HepG2 (cell line): Measurements from ENCODE around the gene CMTM1. TPM values are rescaled to one million over a fixed set of nuclear protein-coding genes. Genes with fewer than 3 reads are reported as not detected.

Experiments
- AKAP8 ChIP-seq: sonication (generic); formaldehyde crosslinking; IDR thresholded peaks from 2 replicates; pipeline ENCODE4 v1.5.1; 2020; ENCODE audit warnings: mild to moderate bottlenecking, missing genetic modification reagents
- DR1 ChIP-seq: sonication (generic); formaldehyde crosslinking; IDR thresholded peaks from 2 replicates; pipeline ENCODE4 v1.8.0; 2021; ENCODE audit warnings: mild to moderate bottlenecking, missing genetic modification reagents, inconsistent platforms
- EED ChIP-seq: sonication (generic); formaldehyde crosslinking; IDR thresholded peaks from 2 replicates; pipeline ENCODE4 v1.5.0; 2020; ENCODE audit warnings: mild to moderate bottlenecking, missing genetic modification reagents
- GABPB1 ChIP-seq: IDR thresholded peaks from 2 replicates; pipeline ENCODE4 v1.6.1; 2016; ENCODE audit warnings: mild to moderate bottlenecking, missing genetic modification reagents, moderate library complexity, missing compliant biosample characterization
- GATA4 ChIP-seq: sonication (generic); IDR thresholded peaks from 2 replicates; pipeline ENCODE4 v1.6.1; 2016; ENCODE audit warnings: antibody characterized with exemption, low read depth, borderline replicate concordance
- HNF1A ChIP-seq, 2 experiments: sonication (generic) in 1 of 2; formaldehyde crosslinking in 1 of 2; IDR thresholded peaks; 2 replicates each; pipeline versions ENCODE4 v1.4.0 to v1.6.1; 2016 to 2020; ENCODE audit warnings: borderline replicate concordance in 1 of 2, low read depth in 1 of 2, mild to moderate bottlenecking in 1 of 2, missing genetic modification reagents in 1 of 2
- HNRNPK ChIP-seq: fragments of 200-400 bp; formaldehyde crosslinking; IDR thresholded peaks from 2 replicates; pipeline ENCODE4 v1.6.1; 2018; ENCODE audit warnings: low read length, low read depth, moderate library complexity, mild to moderate bottlenecking; ENCODE audit not compliant: poor library complexity, severe bottlenecking
- JUN ChIP-seq: sonication (generic); formaldehyde crosslinking; IDR thresholded peaks from 2 replicates; pipeline ENCODE4 v1.4.0; 2020; ENCODE audit warnings: mild to moderate bottlenecking, missing genetic modification reagents
- MAX ChIP-seq: IDR thresholded peaks from 2 replicates; pipeline ENCODE4 v1.6.1; 2012; ENCODE audit warnings: inconsistent platforms
- MED1 ChIP-seq: sonication (generic); formaldehyde crosslinking; IDR thresholded peaks from 2 replicates; pipeline ENCODE4 v1.4.0; 2020; ENCODE audit warnings: missing genetic modification reagents
- NCOA1 ChIP-seq: sonication (generic); formaldehyde crosslinking; IDR thresholded peaks from 2 replicates; pipeline ENCODE4 v1.9.0; 2021; ENCODE audit warnings: missing genetic modification reagents
- NR2C2 ChIP-seq: sonication (generic); formaldehyde crosslinking; IDR thresholded peaks from 2 replicates; pipeline ENCODE4 v1.4.0; 2020; ENCODE audit warnings: missing genetic modification reagents, mild to moderate bottlenecking, moderate library complexity, borderline replicate concordance
- RBFOX2 ChIP-seq: fragments of 200-400 bp; formaldehyde crosslinking; IDR thresholded peaks from 2 replicates; pipeline ENCODE4 v1.6.1; 2017; ENCODE audit warnings: low read depth, mild to moderate bottlenecking, low read length
- SALL2 ChIP-seq: sonication (generic); formaldehyde crosslinking; IDR thresholded peaks from 2 replicates; pipeline ENCODE4 v1.8.1; 2023; ENCODE audit warnings: mild to moderate bottlenecking, missing genetic modification reagents, inconsistent platforms
- SP1 ChIP-seq, 2 experiments: fragments of 450-650 bp in 1 of 2; sonication (generic) in 1 of 2; formaldehyde crosslinking in 1 of 2; IDR thresholded peaks; 2 replicates each; pipeline versions ENCODE4 v1.4.0 to v1.6.1; 2016 to 2020; ENCODE audit warnings: missing genetic modification reagents in 1 of 2
- ZNF543 ChIP-seq: sonication (generic); formaldehyde crosslinking; IDR thresholded peaks from 2 replicates; pipeline ENCODE4 v1.4.0; 2020; ENCODE audit warnings: mild to moderate bottlenecking, missing genetic modification reagents
- ZNF567 ChIP-seq: sonication (generic); formaldehyde crosslinking; IDR thresholded peaks from 2 replicates; pipeline ENCODE4 v1.8.1; 2023; ENCODE audit warnings: mild to moderate bottlenecking, missing genetic modification reagents, borderline replicate concordance
- ZNF780A ChIP-seq: sonication (generic); formaldehyde crosslinking; IDR thresholded peaks from 2 replicates; pipeline ENCODE4 v1.8.0; 2022; ENCODE audit warnings: mild to moderate bottlenecking, missing genetic modification reagents, moderate library complexity
- polyA plus RNA-seq, 8 experiments: library from polyadenylated mRNA; depleted of rRNA in 3 of 8; stranded (reverse) in 7 of 8; unstranded in 1 of 8; fragments of >200 nt; fragmentation: Illumina TruSeq in 4 of 8; extraction: Trizol in 4 of 8; gene quantifications; 2 replicates each; pipeline versions ENCODE4 v1.2.1 to v1.2.3, GENCODE V29; 2011 to 2016; ENCODE audit warnings: low read depth in 4 of 8, missing spikeins in 1 of 8, mixed read lengths in 1 of 8; ENCODE audit not compliant: insufficient read depth in 1 of 8
- total RNA-seq, 5 experiments: library from RNA; depleted of rRNA; stranded (reverse); fragments of >200 nt; fragmentation: Illumina TruSeq; extraction: Trizol; gene quantifications; 2 replicates each; pipeline ENCODE4 v1.2.3, GENCODE V29; 2016; ENCODE audit warnings: low read depth in 1 of 5
- TF ChIP-seq, protein P1 (sequence below): sonication (generic); formaldehyde crosslinking; IDR thresholded peaks from 2 replicates; pipeline ENCODE4 v1.5.1; 2020; ENCODE audit warnings: mild to moderate bottlenecking, missing genetic modification reagents, moderate library complexity

The CMTM1 gene
- total and polyA plus RNA-seq, 2 of the 13 experiments (the other 11 are each of a cell fraction or from before 2014, with no cell fraction given) = 1.7 to 2.9 TPM

DNA sequence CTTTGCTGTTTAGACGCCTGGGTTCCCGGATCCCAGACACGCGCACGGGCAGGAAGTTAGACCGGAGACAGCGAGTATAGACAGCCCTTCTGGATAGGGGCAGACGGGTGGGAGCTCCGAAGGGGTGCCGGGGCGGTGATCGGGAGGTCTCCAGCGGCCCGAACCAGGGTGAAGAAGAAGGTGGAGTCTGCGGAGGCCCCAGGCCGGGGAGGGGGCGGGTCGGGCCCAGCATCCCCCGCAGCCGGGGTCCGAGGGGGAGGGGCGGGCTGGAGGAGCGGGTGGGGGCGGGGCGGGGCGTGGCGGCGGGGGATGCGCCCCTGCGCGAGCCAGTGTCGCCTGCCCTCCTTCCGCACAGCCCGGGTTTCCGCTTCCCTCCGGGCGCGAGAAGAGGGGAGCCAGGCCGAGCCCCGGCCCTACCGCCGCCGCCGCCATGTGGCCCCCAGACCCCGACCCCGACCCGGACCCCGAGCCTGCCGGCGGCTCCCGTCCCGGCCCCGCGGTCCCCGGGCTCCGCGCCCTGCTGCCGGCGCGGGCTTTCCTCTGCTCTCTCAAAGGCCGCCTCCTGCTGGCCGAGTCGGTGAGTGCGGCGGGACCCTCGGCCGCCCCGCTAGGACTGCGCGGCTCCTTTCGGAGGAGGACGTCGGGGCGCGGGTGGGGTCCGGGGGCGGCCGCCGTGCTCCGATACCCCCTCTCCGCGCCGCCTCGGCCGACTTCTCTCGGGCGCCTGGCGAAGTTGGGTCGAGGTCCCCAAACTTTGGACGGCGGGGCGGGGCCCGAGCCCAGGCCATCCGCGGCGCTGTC is 38.3 kb downstream of the CMTM1 start, which contains the start of gene CMTM3 (continued):
- TF ChIP-seq HNF1A (IDR thresholded peaks at IDR 0.05; ENCODE audit: low read depth) = no peak
- 0 out of 2 replicates have a peak, but pooled peaks have one; percentile 24 for TF ChIP-seq HNF1A (CRISPR knock-in tag; IDR thresholded peaks at IDR 0.05; ENCODE audit: borderline replicate concordance)
- TF ChIP-seq JUN (CRISPR knock-in tag) = 0 out of 2 replicates have a peak, but pooled peaks have one; percentile 33
- 0 out of 2 replicates have a peak, but pooled peaks have one; percentile 26 for TF ChIP-seq ZNF543 (CRISPR knock-in tag)
- 0 out of 2 replicates have a peak, but pooled peaks have one; percentile 15 for TF ChIP-seq AKAP8 (CRISPR knock-in tag)
- TF ChIP-seq NCOA1 (CRISPR knock-in tag) = 0 out of 2 replicates have a peak, but pooled peaks have one; percentile 39
- TF ChIP-seq EED (CRISPR knock-in tag) = 0 out of 2 replicates have a peak, but pooled peaks have one; percentile 5
- TF ChIP-seq SP1 (IDR thresholded peaks at IDR 0.05) = no peak
- 0 out of 2 replicates have a peak, but pooled peaks have one; percentile 14 for TF ChIP-seq SP1 (CRISPR knock-in tag; IDR thresholded peaks at IDR 0.05)
- TF ChIP-seq GABPB1 (CRISPR knock-in tag) = peak; percentile 53
- 0 out of 2 replicates have a peak, but pooled peaks have one; percentile 10 for TF ChIP-seq DR1
- peak; percentile 11; the same call in 1 of the 2 replicates for TF ChIP-seq MED1
- no peak for TF ChIP-seq ZNF780A (CRISPR knock-in tag)
- TF ChIP-seq ZNF567 (CRISPR knock-in tag) = no peak
- TF ChIP-seq HNRNPK = peak; percentile 32
- TF ChIP-seq SALL2 (CRISPR knock-in tag) = 0 out of 2 replicates have a peak, but pooled peaks have one; percentile 3
- TF ChIP-seq MAX = peak; percentile 49; the same call in 1 of the 2 replicates
- 0 out of 2 replicates have a peak, but pooled peaks have one; percentile 23 for TF ChIP-seq NR2C2 (CRISPR knock-in tag)
- TF ChIP-seq GATA4 = 0 out of 2 replicates have a peak, but pooled peaks have one; percentile 15
- peak; percentile 85 for TF ChIP-seq RBFOX2
- TF ChIP-seq, protein P1, sequence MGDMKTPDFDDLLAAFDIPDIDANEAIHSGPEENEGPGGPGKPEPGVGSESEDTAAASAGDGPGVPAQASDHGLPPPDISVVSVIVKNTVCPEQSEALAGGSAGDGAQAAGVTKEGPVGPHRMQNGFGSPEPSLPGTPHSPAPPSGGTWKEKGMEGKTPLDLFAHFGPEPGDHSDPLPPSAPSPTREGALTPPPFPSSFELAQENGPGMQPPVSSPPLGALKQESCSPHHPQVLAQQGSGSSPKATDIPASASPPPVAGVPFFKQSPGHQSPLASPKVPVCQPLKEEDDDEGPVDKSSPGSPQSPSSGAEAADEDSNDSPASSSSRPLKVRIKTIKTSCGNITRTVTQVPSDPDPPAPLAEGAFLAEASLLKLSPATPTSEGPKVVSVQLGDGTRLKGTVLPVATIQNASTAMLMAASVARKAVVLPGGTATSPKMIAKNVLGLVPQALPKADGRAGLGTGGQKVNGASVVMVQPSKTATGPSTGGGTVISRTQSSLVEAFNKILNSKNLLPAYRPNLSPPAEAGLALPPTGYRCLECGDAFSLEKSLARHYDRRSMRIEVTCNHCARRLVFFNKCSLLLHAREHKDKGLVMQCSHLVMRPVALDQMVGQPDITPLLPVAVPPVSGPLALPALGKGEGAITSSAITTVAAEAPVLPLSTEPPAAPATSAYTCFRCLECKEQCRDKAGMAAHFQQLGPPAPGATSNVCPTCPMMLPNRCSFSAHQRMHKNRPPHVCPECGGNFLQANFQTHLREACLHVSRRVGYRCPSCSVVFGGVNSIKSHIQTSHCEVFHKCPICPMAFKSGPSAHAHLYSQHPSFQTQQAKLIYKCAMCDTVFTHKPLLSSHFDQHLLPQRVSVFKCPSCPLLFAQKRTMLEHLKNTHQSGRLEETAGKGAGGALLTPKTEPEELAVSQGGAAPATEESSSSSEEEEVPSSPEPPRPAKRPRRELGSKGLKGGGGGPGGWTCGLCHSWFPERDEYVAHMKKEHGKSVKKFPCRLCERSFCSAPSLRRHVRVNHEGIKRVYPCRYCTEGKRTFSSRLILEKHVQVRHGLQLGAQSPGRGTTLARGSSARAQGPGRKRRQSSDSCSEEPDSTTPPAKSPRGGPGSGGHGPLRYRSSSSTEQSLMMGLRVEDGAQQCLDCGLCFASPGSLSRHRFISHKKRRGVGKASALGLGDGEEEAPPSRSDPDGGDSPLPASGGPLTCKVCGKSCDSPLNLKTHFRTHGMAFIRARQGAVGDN (CRISPR knock-in tag) = peak; percentile 11; the same call in 1 of the 2 replicates
